ENCODE data around the gene PMP22.
"Not testable (repeated sequence)": the region's sequence is repeated elsewhere in the genome, so short reads cannot be mapped to it uniquely, and the experiment has no call there.

PMP22 gene

GRCh38 chr17:15255713-15256454 lies 9.2 kb downstream of the PMP22 start:
- no peak for DNase-seq (ENCODE audit: low read depth)

- DNase-seq (ENCODE audit: low read depth) = no peak
These were observed 14.8 kb downstream of the PMP22 start for GRCh38 chr17:15250135-15250860.

DNA sequence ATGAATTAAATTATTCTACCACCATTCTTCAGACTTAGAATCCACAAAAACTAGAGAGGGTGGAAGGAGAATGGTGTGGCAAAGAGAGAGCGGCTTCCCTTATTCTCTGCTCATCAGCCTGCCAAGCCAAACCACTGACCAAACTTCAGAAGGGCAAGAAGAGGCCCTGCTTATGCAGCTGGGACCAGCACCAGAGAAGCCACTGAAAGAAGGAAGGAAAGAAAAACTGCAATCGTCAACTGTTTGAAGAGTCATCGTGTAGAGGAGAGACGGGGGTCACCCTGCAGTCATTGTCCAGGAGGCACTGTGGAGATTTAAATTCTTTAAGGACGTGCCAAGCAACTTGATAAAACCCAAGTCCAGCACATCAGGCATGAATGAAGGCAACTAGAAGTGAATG lies 15.6 kb downstream of the PMP22 start:
- no peak for DNase-seq (ENCODE audit: low read depth)

DNA sequence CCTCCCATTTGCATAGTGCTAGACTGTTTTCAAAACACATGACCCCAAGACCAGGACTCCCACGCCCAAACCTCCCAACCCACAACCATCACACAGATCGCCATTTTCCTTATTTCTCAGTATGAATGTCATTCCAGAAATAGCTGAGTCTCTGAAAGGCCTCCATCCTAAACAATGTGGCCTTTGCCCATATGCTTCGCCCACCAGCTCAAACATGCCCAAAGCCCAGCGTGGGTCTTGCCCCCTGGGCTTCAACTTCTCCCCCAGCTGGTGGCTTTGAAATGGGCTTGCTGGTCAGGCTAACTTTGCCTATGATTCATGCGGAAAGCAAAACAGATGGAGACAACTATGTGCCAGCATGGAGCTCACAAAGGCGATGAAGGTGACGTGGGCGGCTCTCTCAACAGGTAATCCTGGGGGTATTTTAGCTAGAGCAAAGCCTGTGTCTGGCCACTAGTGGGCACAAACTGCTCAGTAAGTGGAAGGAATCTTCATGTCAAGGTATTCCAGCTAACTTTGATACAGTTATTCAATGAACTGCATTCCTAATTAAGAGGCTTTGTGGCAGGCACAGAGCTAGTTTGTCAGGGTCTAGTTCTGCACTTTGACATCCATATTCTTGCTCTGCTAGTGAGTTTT lies 17.1 kb downstream of the PMP22 start:
- DNase-seq (ENCODE audit: low read depth) = no peak

- no peak for DNase-seq (ENCODE audit: low read depth)
These were observed 20.1 kb downstream of the PMP22 start for GRCh38 chr17:15245054-15245453.

DNA sequence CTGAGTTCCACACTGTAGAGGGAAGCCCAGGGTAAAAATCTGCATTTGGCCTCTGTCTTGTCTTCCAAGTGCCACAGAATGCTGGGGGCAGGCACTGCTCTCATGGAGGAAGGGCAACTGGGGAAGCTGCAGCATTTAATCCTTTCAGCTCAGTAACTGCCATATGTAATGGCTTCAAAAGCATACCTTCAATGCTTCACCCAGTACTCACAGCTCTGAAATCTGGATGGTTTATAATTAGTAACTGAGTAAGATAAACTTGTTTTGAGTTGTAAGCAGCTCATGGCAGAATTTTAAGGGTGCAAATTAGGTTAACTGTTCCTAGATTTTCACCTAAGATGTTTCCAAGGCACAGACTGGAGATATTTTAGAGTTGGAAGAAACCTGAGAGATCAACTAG lies 24.5 kb downstream of the PMP22 start:
- no peak for DNase-seq (ENCODE audit: low read depth)

DNA sequence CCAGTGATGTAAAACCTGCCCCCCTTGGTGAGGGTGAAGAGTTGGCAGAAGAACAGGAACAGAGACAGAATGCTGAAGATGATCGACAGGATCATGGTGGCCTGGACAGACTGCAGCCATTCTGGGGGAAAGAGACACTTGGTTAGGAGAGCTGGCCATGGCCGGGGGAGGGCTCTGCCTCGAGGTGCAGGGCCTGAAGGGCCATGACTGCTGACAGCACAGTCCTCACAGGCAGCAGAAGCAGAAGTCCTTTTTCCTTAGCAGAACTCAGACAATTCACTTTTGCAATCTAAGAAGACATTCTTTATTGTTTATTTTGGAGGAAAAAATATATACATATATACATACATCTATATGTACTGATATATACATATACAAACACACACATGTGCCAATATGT lies 25.6 kb downstream of the PMP22 start:
- DNase-seq (ENCODE audit: low read depth) = no peak

DNA sequence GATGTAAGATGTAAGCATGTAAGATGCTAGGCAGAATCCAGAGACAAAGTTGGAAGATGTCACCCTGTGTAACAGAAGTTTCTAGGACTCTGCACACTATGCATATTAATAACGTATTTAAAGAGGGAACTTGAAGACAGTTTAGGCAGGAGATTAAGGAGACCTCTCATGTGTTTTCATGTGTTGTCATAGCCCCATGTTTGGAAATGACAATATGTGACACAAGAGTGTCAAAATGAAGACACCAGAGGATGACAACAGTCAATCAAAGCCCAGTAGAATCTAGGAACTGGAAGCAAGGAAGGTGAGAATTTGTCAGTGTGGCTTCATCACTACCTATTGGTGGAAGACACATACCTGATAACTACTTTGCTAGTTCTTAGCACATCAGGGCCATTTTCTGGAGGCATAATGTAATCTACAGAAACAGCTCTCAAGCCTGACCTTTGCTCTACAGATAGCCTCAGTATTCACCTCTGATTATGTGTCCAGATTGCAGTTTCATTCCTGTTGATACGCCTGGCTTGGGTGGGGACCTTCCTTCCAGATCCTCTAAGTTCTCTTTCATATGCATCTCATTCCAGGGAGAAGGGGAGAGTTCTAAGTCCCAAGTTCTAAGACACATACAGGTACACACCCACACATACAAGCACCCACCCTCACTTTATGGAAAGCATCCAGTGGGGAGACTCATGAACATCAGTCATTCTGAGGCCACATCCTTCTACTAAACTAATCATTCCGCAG lies 26.3 kb downstream of the PMP22 start:
- no peak for DNase-seq (ENCODE audit: low read depth)

GRCh38 chr17:15238057-15238456 lies 27.1 kb downstream of the PMP22 start:
- DNase-seq (ENCODE audit: low read depth) = no peak

DNA sequence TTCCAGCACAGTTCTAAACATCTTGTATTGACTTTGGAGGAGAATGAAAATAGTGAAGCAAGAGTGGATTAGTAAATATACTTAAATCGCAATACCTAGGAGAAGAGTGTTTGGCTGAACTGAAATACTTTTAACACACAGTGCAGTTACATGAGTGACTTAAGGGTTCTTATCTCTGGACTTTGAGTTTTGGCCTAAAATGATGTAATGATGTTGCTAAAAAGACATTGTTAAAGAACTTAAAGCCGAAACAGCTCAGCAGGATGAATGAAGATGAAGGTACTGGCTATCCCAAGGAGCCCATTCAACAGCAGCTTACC lies 28.1 kb downstream of the PMP22 start:
- no peak for DNase-seq (ENCODE audit: low read depth)

GRCh38 chr17:15236281-15237105 lies 28.6 kb downstream of the PMP22 start:
- no peak for DNase-seq (ENCODE audit: low read depth)

- DNase-seq (ENCODE audit: low read depth) = no peak
These were observed 31.2 kb downstream of the PMP22 start for GRCh38 chr17:15233971-15234370.

- no peak for DNase-seq (ENCODE audit: low read depth)
These were observed 31.9 kb downstream of the PMP22 start for GRCh38 chr17:15233022-15233805.

- DNase-seq (ENCODE audit: low read depth) = no peak
These were observed 32.6 kb downstream of the PMP22 start for GRCh38 chr17:15232517-15232915.

GRCh38 chr17:15231851-15232516 lies 33.1 kb downstream of the PMP22 start:
- DNase-seq (ENCODE audit: low read depth) = no peak

DNA sequence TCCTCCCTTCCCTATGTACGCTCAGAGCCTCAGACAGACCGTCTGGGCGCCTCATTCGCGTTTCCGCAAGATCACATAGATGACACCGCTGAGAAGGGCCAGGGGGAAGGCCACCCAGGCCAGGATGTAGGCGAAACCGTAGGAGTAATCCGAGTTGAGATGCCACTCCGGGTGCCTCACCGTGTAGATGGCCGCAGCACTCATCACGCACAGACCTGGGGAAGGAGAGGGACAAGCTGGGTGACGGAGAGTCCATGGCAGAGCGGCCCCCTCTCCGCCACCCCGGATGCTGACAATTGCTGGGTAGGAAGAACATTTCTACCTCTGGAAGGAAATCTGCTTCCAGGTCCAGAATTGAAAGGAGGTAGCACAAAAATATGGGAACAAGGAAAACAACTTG lies 34.3 kb downstream of the PMP22 start:
- DNase-seq (ENCODE audit: low read depth) = no peak

DNA sequence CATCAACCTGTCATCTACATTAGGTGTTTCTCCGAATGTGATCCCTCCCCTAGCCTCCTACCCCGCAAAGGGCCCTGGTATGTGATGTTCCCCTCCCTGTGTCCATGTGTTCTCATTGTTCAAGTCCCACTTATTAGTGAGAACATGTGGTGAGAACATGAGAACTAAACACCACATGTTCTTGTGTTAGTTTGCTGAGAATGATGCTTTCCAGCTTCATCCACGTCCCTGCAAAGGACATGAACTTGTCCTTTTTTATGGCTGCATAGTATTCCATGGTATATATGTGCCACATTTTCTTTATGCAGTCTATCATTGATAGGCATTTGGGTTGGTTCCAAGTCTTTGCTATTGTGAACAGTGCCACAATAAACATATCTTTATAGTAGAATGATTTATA lies 43.3 kb downstream of the PMP22 start:
- DNase-seq (ENCODE audit: low read depth) = not testable (repeated sequence)

DNA sequence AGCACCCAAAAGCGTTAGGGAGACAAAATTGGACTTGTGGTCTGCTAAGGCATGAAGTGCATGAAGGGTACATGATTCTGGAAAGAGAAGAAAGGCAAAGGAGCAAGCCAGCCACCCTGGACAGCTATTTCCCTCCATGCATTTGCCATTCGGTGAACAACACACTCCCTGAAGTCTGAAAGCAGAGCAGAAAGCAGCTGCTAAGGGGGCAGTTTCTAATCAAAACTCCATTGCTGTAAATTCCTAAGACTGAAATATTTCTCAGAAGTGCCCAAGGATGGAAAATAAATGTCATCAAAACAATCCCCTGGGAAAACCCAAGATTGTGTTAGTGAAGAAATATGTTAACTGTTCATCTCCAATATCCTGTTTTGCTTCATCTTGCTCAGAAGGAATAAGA lies 44.3 kb downstream of the PMP22 start:
- DNase-seq (ENCODE audit: low read depth) = no peak

- DNase-seq (ENCODE audit: low read depth) = no peak
These were observed 48.6 kb downstream of the PMP22 start for GRCh38 chr17:15216481-15216880.

DNA sequence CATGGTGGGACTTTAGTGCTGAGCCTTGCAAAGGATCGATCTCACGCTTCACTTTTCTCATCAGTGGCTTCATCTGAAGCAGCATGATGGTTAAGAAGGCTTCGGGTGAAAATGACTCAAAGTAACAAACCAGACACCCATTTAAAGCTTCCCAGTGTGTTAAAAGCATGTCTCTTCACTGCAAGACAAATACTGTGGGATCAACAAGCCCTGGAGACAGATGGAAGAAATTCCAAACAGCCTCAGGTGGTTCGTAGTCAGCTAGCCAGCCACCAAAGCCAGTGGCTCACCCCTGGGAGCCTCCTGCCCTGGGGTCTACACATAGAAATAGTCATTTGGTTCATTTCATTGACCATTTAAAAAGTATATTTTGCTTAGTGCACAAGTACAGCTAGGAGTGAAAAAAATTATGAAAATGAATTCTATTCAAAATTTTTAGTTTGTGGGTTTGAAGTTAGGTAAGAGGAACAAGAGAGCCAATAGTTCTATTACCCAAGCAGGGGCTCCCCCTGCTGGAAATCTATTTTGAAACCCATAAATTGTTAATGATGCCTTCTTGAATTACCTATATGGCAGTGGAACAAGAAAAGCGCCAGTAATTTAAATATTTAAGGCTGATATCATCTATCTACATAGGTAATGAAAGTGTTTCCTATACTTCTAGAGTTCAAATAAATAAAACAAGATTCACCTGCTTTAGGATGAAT lies 51.6 kb downstream of the PMP22 start:
- no peak for DNase-seq (ENCODE audit: low read depth)
